DOHH2 (cell line): ENCODE measurements around the gene CERS6.

ENCODE experiments used
- CTCF ChIP-seq: fragments of 200-600 bp; sonication (generic); IDR thresholded peaks from one replicate; pipeline ENCODE4 v1.5.1; 2014; ENCODE audit warnings: antibody characterized with exemption, mild to moderate bottlenecking, low read depth, low read length; ENCODE audit not compliant: poor library complexity, severe bottlenecking
- EZH2phosphoT487 ChIP-seq: fragments of 200-600 bp; sonication (generic); IDR thresholded peaks from 2 replicates; pipeline ENCODE4 v1.6.1; 2017; ENCODE audit warnings: borderline replicate concordance, mild to moderate bottlenecking, antibody characterized with exemption, low read length, moderate library complexity, mixed read lengths

- no peak for TF ChIP-seq CTCF
- TF ChIP-seq EZH2phosphoT487 = no peak
Measured at GRCh38 chr2:168679081-168679480, 223.0 kb downstream of the CERS6 start.
